PC-9 (cell line): ENCODE data around the gene SORCS2. TPM values are rescaled to one million over a fixed set of nuclear protein-coding genes. Genes with fewer than 3 reads are reported as not detected.

Source experiments
- BruUV-seq: library from RNA; stranded (reverse); fragments of 400-500 nt; replicated peaks from 2 replicates; lab custom pipeline; 2021; lab: Mats Ljungman, UMichigan
- CTCF ChIA-PET: fragments of 300-600 bp; sonication (Branson Sonifier 250); formaldehyde crosslinking; loops from one replicate; lab custom pipeline; 2022; ENCODE audit warnings: antibody characterized with exemption; lab: Charles Lee
- POLR2A ChIA-PET: fragments of 300-600 bp; sonication (Branson Sonifier 250); formaldehyde crosslinking; loops from one replicate; lab custom pipeline; 2022; ENCODE audit warnings: antibody characterized with exemption; ENCODE audit not compliant: unreplicated experiment; lab: Charles Lee
- DNase-seq, 2 experiments: peaks; one replicate each; pipeline versions ENCODE4 v3.0.0 to v3.0.0-alpha.2; 2015 to 2022; ENCODE audit warnings: mixed read lengths in 1 of 2
- H2AFZ ChIP-seq: fragments of 200-600 bp; sonication (generic); 2 replicates; pipeline ENCODE4 v1.8.1; 2017; ENCODE audit warnings: antibody characterized with exemption
- H3F3A ChIP-seq: fragments of 200-600 bp; sonication (generic); 2 replicates; pipeline ENCODE4 v1.8.1; 2017; ENCODE audit warnings: antibody characterized with exemption, mild to moderate bottlenecking, low read depth; ENCODE audit not compliant: insufficient read depth
- H3K27ac ChIP-seq: fragments of 200-600 bp; sonication (generic); 2 replicates; pipeline ENCODE4 v1.6.1; 2016; ENCODE audit warnings: mixed run types
- H3K27me3 ChIP-seq: fragments of 200-600 bp; sonication (generic); 2 replicates; pipeline ENCODE4 v1.6.1; 2016; ENCODE audit warnings: low read depth, mixed run types; ENCODE audit not compliant: insufficient read depth
- H3K36me3 ChIP-seq: fragments of 200-600 bp; sonication (generic); 2 replicates; pipeline ENCODE4 v1.6.1; 2016; ENCODE audit warnings: low read depth, mixed run types
- H3K4me1 ChIP-seq: fragments of 200-600 bp; sonication (generic); replicated peaks from 2 replicates; pipeline ENCODE4 v1.6.1; 2016; ENCODE audit warnings: mixed run types; ENCODE audit not compliant: insufficient read depth
- H3K4me2 ChIP-seq: fragments of 200-600 bp; sonication (generic); 2 replicates; pipeline ENCODE4 v1.6.1; 2017; ENCODE audit warnings: mixed run types
- H3K4me3 ChIP-seq: fragments of 200-600 bp; sonication (generic); 2 replicates; pipeline ENCODE4 v1.6.1; 2016; ENCODE audit warnings: mixed run types
- H3K79me2 ChIP-seq: fragments of 200-600 bp; sonication (generic); 2 replicates; pipeline ENCODE4 v1.6.1; 2017; ENCODE audit warnings: low read depth, mixed run types
- H3K9me2 ChIP-seq: fragments of 200-600 bp; sonication (generic); 2 replicates; pipeline ENCODE4 v1.8.1; 2017; ENCODE audit warnings: mild to moderate bottlenecking; ENCODE audit not compliant: insufficient read depth
- H3K9me3 ChIP-seq: fragments of 200-600 bp; sonication (generic); 2 replicates; pipeline ENCODE4 v1.8.1; 2016; ENCODE audit warnings: low read depth; ENCODE audit not compliant: insufficient read depth
- H4K20me1 ChIP-seq: fragments of 200-600 bp; sonication (generic); 2 replicates; pipeline ENCODE4 v1.8.1; 2017; ENCODE audit not compliant: insufficient read depth
- EZH2 ChIP-seq: fragments of 200-600 bp; sonication (generic); IDR thresholded peaks from 2 replicates; pipeline ENCODE4 v1.8.0; 2017; ENCODE audit warnings: antibody characterized with exemption, low read depth
- intact Hi-C: fragments of 100-400 bp; cut with micrococcal nuclease; formaldehyde crosslinking; loops from one replicate; pipeline ENCODE4 v1.10.0; 2022; ENCODE audit not compliant: unreplicated experiment
- total RNA-seq: library from RNA; stranded (reverse); gene quantifications from 2 replicates; pipeline ENCODE4 v1.2.3, GENCODE V29; 2021
- TF ChIP-seq, protein P1 (sequence below): fragments of 200-600 bp; sonication (generic); conservative IDR thresholded peaks from 2 replicates; pipeline ENCODE4 v1.6.1; 2017; ENCODE audit warnings: mixed run types, antibody characterized with exemption, mild to moderate bottlenecking, moderate library complexity

Gene SORCS2
- total RNA-seq, 1 experiment from 2014 or later, result 25.8 TPM

DNA sequence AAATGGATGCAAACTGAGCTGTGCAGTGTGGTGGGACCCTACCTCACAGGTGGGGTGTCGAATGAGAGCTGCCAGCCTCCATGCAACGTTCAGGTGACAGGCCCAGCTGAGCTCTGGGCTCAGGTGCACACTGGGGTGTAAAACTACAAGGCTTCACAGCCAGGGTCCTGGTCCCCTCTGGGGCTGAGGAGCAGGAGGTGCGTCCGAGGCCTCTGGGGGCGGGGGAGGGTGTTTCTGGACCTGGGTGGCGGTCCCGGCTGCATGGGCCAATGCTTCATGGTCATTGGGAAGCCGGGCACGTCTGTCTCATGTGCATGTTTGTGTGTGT, 26.5 kb upstream of the SORCS2 start:
- Histone ChIP-seq H3K36me3 (no peaks in the 10 kb centered on the region), H2AFZ (no peak overlapping the region), H3K27me3 (peaks cover 8% of the 10 kb centered on the region; the same call in 1 of the 2 replicates), H3K4me3 (no peak overlapping the region), H4K20me1 (no peaks in the 10 kb centered on the region), H3F3A (no peaks in the 10 kb centered on the region), H3K9me3 (no peaks in the 10 kb centered on the region), H3K4me2 (no peak overlapping the region), H3K27ac (no peak overlapping the region), H3K4me1 (no peaks in the 10 kb centered on the region), H3K9me2 (no peaks in the 10 kb centered on the region), H3K79me2 (no peaks in the 10 kb centered on the region)
- no peak for TF ChIP-seq EZH2
- TF ChIP-seq, protein P1, sequence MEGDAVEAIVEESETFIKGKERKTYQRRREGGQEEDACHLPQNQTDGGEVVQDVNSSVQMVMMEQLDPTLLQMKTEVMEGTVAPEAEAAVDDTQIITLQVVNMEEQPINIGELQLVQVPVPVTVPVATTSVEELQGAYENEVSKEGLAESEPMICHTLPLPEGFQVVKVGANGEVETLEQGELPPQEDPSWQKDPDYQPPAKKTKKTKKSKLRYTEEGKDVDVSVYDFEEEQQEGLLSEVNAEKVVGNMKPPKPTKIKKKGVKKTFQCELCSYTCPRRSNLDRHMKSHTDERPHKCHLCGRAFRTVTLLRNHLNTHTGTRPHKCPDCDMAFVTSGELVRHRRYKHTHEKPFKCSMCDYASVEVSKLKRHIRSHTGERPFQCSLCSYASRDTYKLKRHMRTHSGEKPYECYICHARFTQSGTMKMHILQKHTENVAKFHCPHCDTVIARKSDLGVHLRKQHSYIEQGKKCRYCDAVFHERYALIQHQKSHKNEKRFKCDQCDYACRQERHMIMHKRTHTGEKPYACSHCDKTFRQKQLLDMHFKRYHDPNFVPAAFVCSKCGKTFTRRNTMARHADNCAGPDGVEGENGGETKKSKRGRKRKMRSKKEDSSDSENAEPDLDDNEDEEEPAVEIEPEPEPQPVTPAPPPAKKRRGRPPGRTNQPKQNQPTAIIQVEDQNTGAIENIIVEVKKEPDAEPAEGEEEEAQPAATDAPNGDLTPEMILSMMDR, result no peak
- intact Hi-C loops, result no loop called here
- no TSS peak for BruUV-seq
- POLR2A ChIA-PET, result no interaction called here
- no peak for DNase-seq
- CTCF ChIA-PET, result no interaction called here

DNA sequence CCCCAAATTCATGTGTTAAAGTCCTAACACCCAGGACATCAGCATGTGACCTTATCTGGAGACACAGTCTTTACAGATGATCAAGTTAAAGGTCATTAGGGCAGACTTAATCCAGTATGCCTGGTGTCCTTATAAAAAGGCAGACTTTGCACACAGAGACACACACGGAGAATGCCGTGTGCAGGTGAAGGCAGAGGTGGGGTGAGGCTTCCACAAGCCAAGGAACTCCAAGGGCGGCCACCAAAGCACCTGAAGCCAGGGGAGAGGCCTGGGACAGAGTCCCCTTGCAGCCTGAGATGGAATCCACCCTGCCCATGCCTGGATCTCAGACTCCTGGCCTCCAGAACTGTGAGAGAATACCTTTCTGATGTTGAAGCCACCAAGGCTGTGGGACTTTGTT, 26.1 kb upstream of the SORCS2 start:
- H3K27me3 ChIP-seq, result peaks cover 6% of the 10 kb centered on the region; the same call in 1 of the 2 replicates
- BruUV-seq, result no TSS peak
- H3K79me2 ChIP-seq, result no peaks in the 10 kb centered on the region
- intact Hi-C loops, result no loop called here
- no peak for DNase-seq
- no peak overlapping the region for H3K4me2 ChIP-seq
- TF ChIP-seq, protein P1, result no peak
- POLR2A ChIA-PET, result no interaction called here
- H3K27ac ChIP-seq, result no peak overlapping the region
- H3K4me1 ChIP-seq, result no peaks in the 10 kb centered on the region
- no peaks in the 10 kb centered on the region for H3F3A ChIP-seq
- H3K4me3 ChIP-seq, result no peak overlapping the region
- no peak overlapping the region for H2AFZ ChIP-seq
- CTCF ChIA-PET, result no interaction called here
- H3K9me3 ChIP-seq, result no peaks in the 10 kb centered on the region
- H3K9me2 ChIP-seq, result no peaks in the 10 kb centered on the region
- H3K36me3 ChIP-seq, result no peaks in the 10 kb centered on the region
- no peaks in the 10 kb centered on the region for H4K20me1 ChIP-seq

DNA sequence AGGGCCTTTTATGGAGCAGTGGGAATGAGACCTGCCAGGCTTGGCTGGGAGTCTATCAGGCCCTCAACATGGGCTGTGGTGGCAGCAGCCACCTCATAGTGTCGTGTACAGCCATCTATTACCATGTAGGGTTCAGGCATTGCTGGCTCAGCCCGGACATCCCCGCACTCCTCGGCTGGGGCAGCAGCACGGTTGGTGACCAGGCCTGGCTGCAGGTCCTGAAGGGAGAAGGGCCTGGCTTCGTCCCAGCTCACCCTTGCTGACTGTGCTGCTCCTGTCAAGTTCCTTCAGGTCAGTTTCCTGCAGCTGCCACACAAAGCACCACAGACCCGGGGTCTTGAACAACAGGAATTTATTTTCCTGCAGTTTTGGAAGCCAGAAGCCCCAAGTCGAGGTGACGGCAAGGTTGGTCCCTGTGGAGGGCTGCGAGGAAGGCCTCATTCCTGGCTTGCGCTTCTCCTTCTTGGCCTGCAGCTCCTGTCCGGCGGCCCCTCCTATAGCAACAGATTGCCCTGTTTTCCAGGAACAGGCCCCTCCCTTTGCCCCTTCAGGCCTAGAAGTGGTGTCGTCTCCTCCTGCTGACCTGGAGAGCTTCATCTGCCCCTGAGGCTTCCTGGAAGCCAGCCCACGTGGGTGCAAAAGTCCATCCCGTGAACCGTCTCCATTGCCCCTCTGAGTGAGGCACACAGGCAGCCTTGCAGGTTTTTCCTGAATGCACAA, 25.2 kb upstream of the SORCS2 start:
- Histone ChIP-seq H4K20me1 (no peaks in the 10 kb centered on the region), H3K4me2 (no peak overlapping the region), H2AFZ (no peak overlapping the region), H3K9me2 (no peaks in the 10 kb centered on the region), H3K36me3 (no peaks in the 10 kb centered on the region), H3K4me1 (no peaks in the 10 kb centered on the region), H3K27me3 (peaks cover 4% of the 10 kb centered on the region; the same call in 1 of the 2 replicates), H3K79me2 (no peaks in the 10 kb centered on the region), H3K9me3 (no peaks in the 10 kb centered on the region), H3F3A (no peaks in the 10 kb centered on the region), H3K27ac (no peak overlapping the region), H3K4me3 (no peak overlapping the region)
- DNase-seq, result no peak
- intact Hi-C loops, result no loop called here
- ChIA-PET POLR2A (no interaction called here), CTCF (no interaction called here)
- BruUV-seq, result no TSS peak
- TF ChIP-seq, protein P1, result no peak
- TF ChIP-seq EZH2, result no peak
